K562 (cell line): Measurements from ENCODE around the gene EPOP. TPM values are rescaled to one million over a fixed set of nuclear protein-coding genes. Genes with fewer than 3 reads are reported as not detected.

ENCODE experiments used
- BMI1 ChIP-seq: fragments of 150-350 bp; IDR thresholded peaks from 2 replicates; pipeline ENCODE4 v1.6.1; 2014; ENCODE audit warnings: low read length
- CEBPB ChIP-seq: fragments of 450-650 bp; IDR thresholded peaks from 2 replicates; pipeline ENCODE4 v1.6.1; 2016; ENCODE audit warnings: missing genetic modification characterization, missing compliant biosample characterization
- CTBP1 ChIP-seq: fragments of 450-650 bp; IDR thresholded peaks from 2 replicates; pipeline ENCODE4 v1.6.1; 2016; ENCODE audit warnings: borderline replicate concordance
- JUND ChIP-seq, 2 experiments: IDR thresholded peaks; 2 replicates in 1 of 2; 3 replicates in 1 of 2; pipeline ENCODE4 v1.6.1; 2011; ENCODE audit warnings: borderline replicate concordance in 2 of 2, low read depth in 2 of 2, low read length in 2 of 2, improper control_type of control experiment in 1 of 2, missing biosample characterization in 1 of 2, missing genetic modification characterization in 1 of 2, missing genetic modification reagents in 1 of 2
- L3MBTL2 ChIP-seq: fragments of 450-650 bp; IDR thresholded peaks from 2 replicates; pipeline ENCODE4 v1.6.1; 2016; ENCODE audit warnings: mild to moderate bottlenecking, moderate library complexity
- MYC ChIP-seq, 2 experiments: fragments of 250-450 bp in 1 of 2; sonication (Bioruptor Pico) in 1 of 2; IDR thresholded peaks; 2 replicates each; pipeline versions ENCODE4 v1.5.1 to v1.6.1; 2012 to 2021; ENCODE audit warnings: low read depth in 2 of 2, borderline replicate concordance in 1 of 2, improper control_type of control experiment in 1 of 2, low read length in 1 of 2, mild to moderate bottlenecking in 1 of 2, moderate library complexity in 1 of 2
- RCOR1 ChIP-seq, 2 experiments: IDR thresholded peaks; 2 replicates each; pipeline ENCODE4 v1.6.1; 2012; ENCODE audit warnings: low read depth in 2 of 2, low read length in 2 of 2, borderline replicate concordance in 1 of 2, improper control_type of control experiment in 1 of 2
- polyA plus RNA-seq, 8 experiments: library from polyadenylated mRNA; depleted of rRNA in 4 of 8; stranded (reverse) in 5 of 8; unstranded in 3 of 8; fragments of >200 nt; fragmentation: Nextera tagmentation in 2 of 8; fragmentation: Illumina TruSeq in 1 of 8; extraction: Ambion mirVana in 2 of 8; extraction: Trizol in 1 of 8; gene quantifications; 2 replicates each; pipeline versions ENCODE4 v1.2.1 to v1.2.3, GENCODE V29; 2011 to 2014; ENCODE audit warnings: inconsistent platforms in 1 of 8, missing spikeins in 1 of 8
- total RNA-seq, 7 experiments: library from RNA; depleted of rRNA in 6 of 7; stranded (reverse); fragments of >200 nt in 6 of 7; fragmentation: Illumina TruSeq in 2 of 7; extraction: Trizol in 2 of 7; gene quantifications; 2 replicates each; pipeline versions ENCODE4 v1.2.1 to v1.2.3, GENCODE V29; 2011 to 2021; ENCODE audit warnings: low replicate concordance in 1 of 7
- TF ChIP-seq, protein P1 (sequence below): fragments of 450-650 bp; IDR thresholded peaks from 2 replicates; pipeline ENCODE4 v1.6.1; 2016; ENCODE audit warnings: mild to moderate bottlenecking, moderate library complexity
- TF ChIP-seq, protein P2 (sequence below), 3 experiments: IDR thresholded peaks in 2 of 3; conservative IDR thresholded peaks in 1 of 3; 2 replicates each; pipeline ENCODE4 v1.5.1; 2011 to 2012; ENCODE audit warnings: low read length in 3 of 3, mild to moderate bottlenecking in 3 of 3, control low read depth in 2 of 3, improper control_type of control experiment in 1 of 3, inconsistent platforms in 1 of 3, low read depth in 1 of 3, mixed read lengths in 1 of 3, moderate library complexity in 1 of 3; ENCODE audit not compliant: insufficient read depth in 2 of 3
- TF ChIP-seq, protein P3 (sequence below): fragments of 200-800 bp; sonication (Bioruptor generic); IDR thresholded peaks from 2 replicates; pipeline ENCODE4 v1.6.1; 2017; ENCODE audit warnings: missing genetic modification characterization, missing compliant biosample characterization

Gene EPOP
- total and polyA plus RNA-seq, 9 of the 15 experiments (the other 6 are each of a cell fraction or from before 2014, with no cell fraction given): 0.41 to 10.6 (median 4.6) TPM

DNA sequence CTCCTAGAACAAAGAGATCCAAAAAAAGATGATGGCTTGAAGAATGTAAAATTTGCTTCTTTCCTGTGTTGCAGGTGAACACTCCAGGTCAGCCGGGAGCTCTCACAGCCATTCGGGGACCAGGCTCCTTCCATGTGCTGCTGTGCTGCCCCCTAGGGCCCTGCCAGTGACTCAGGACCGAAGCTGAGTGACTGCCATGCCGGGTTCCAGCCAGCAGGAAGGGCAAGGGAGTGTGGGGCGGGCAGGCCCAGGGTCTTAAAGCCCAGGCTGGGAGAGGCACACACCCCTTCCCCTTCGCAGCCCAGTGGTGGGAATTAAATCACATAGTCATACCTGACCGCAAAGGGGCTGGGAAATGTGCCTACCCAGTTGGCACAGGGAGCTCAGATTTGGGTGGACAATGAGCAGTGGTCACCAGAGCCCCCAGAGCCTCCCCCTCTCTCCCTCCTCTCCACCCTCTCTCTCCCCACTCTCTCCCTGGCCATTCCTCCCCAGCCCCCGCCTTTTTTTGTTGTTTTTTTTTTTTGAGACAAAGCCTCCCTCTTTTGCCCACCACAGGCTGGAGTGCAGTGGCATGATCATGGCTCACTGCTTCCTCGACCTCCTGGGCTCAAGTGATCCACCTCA, 11.5 kb downstream of the EPOP start (continued):
- TF ChIP-seq, protein P1, sequence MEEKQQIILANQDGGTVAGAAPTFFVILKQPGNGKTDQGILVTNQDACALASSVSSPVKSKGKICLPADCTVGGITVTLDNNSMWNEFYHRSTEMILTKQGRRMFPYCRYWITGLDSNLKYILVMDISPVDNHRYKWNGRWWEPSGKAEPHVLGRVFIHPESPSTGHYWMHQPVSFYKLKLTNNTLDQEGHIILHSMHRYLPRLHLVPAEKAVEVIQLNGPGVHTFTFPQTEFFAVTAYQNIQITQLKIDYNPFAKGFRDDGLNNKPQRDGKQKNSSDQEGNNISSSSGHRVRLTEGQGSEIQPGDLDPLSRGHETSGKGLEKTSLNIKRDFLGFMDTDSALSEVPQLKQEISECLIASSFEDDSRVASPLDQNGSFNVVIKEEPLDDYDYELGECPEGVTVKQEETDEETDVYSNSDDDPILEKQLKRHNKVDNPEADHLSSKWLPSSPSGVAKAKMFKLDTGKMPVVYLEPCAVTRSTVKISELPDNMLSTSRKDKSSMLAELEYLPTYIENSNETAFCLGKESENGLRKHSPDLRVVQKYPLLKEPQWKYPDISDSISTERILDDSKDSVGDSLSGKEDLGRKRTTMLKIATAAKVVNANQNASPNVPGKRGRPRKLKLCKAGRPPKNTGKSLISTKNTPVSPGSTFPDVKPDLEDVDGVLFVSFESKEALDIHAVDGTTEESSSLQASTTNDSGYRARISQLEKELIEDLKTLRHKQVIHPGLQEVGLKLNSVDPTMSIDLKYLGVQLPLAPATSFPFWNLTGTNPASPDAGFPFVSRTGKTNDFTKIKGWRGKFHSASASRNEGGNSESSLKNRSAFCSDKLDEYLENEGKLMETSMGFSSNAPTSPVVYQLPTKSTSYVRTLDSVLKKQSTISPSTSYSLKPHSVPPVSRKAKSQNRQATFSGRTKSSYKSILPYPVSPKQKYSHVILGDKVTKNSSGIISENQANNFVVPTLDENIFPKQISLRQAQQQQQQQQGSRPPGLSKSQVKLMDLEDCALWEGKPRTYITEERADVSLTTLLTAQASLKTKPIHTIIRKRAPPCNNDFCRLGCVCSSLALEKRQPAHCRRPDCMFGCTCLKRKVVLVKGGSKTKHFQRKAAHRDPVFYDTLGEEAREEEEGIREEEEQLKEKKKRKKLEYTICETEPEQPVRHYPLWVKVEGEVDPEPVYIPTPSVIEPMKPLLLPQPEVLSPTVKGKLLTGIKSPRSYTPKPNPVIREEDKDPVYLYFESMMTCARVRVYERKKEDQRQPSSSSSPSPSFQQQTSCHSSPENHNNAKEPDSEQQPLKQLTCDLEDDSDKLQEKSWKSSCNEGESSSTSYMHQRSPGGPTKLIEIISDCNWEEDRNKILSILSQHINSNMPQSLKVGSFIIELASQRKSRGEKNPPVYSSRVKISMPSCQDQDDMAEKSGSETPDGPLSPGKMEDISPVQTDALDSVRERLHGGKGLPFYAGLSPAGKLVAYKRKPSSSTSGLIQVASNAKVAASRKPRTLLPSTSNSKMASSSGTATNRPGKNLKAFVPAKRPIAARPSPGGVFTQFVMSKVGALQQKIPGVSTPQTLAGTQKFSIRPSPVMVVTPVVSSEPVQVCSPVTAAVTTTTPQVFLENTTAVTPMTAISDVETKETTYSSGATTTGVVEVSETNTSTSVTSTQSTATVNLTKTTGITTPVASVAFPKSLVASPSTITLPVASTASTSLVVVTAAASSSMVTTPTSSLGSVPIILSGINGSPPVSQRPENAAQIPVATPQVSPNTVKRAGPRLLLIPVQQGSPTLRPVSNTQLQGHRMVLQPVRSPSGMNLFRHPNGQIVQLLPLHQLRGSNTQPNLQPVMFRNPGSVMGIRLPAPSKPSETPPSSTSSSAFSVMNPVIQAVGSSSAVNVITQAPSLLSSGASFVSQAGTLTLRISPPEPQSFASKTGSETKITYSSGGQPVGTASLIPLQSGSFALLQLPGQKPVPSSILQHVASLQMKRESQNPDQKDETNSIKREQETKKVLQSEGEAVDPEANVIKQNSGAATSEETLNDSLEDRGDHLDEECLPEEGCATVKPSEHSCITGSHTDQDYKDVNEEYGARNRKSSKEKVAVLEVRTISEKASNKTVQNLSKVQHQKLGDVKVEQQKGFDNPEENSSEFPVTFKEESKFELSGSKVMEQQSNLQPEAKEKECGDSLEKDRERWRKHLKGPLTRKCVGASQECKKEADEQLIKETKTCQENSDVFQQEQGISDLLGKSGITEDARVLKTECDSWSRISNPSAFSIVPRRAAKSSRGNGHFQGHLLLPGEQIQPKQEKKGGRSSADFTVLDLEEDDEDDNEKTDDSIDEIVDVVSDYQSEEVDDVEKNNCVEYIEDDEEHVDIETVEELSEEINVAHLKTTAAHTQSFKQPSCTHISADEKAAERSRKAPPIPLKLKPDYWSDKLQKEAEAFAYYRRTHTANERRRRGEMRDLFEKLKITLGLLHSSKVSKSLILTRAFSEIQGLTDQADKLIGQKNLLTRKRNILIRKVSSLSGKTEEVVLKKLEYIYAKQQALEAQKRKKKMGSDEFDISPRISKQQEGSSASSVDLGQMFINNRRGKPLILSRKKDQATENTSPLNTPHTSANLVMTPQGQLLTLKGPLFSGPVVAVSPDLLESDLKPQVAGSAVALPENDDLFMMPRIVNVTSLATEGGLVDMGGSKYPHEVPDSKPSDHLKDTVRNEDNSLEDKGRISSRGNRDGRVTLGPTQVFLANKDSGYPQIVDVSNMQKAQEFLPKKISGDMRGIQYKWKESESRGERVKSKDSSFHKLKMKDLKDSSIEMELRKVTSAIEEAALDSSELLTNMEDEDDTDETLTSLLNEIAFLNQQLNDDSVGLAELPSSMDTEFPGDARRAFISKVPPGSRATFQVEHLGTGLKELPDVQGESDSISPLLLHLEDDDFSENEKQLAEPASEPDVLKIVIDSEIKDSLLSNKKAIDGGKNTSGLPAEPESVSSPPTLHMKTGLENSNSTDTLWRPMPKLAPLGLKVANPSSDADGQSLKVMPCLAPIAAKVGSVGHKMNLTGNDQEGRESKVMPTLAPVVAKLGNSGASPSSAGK: peak; percentile 54
- TF ChIP-seq BMI1 (no peak), L3MBTL2 (peak; percentile 62), RCOR1 (IDR thresholded peaks at IDR 0.05; ENCODE audit: borderline replicate concordance in 1 of 2, low read depth in 2 of 2, low read length in 2 of 2) (0 out of 4 replicates have a peak, but pooled peaks of 1 of the 2 experiments have one; percentile 23), CTBP1 (peak; percentile 57; the same call in 1 of the 2 replicates), MYC (IDR thresholded peaks at IDR 0.05; ENCODE audit: low read depth, low read length) (peak; percentile 95), MYC (CRISPR knock-in tag; IDR thresholded peaks at IDR 0.05; ENCODE audit: borderline replicate concordance, low read depth) (no peak), JUND (IDR thresholded peaks at IDR 0.05; ENCODE audit: borderline replicate concordance, low read depth, low read length) (peak; percentile 52; the same call in 1 of the 2 replicates), JUND (tag; IDR thresholded peaks at IDR 0.05; ENCODE audit: borderline replicate concordance, low read depth, low read length) (no peak; the same call in 2 of the 3 replicates), CEBPB (no peak)
- TF ChIP-seq, protein P2, sequence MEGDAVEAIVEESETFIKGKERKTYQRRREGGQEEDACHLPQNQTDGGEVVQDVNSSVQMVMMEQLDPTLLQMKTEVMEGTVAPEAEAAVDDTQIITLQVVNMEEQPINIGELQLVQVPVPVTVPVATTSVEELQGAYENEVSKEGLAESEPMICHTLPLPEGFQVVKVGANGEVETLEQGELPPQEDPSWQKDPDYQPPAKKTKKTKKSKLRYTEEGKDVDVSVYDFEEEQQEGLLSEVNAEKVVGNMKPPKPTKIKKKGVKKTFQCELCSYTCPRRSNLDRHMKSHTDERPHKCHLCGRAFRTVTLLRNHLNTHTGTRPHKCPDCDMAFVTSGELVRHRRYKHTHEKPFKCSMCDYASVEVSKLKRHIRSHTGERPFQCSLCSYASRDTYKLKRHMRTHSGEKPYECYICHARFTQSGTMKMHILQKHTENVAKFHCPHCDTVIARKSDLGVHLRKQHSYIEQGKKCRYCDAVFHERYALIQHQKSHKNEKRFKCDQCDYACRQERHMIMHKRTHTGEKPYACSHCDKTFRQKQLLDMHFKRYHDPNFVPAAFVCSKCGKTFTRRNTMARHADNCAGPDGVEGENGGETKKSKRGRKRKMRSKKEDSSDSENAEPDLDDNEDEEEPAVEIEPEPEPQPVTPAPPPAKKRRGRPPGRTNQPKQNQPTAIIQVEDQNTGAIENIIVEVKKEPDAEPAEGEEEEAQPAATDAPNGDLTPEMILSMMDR (IDR thresholded peaks at IDR 0.05 in 2 of 3, conservative IDR thresholded peaks at IDR 0.05 in 1 of 3; ENCODE audit: insufficient read depth in 2 of 3, low read depth in 1 of 3, low read length in 3 of 3): peak; percentile 91 to 98 (median 94)
- TF ChIP-seq, protein P3, sequence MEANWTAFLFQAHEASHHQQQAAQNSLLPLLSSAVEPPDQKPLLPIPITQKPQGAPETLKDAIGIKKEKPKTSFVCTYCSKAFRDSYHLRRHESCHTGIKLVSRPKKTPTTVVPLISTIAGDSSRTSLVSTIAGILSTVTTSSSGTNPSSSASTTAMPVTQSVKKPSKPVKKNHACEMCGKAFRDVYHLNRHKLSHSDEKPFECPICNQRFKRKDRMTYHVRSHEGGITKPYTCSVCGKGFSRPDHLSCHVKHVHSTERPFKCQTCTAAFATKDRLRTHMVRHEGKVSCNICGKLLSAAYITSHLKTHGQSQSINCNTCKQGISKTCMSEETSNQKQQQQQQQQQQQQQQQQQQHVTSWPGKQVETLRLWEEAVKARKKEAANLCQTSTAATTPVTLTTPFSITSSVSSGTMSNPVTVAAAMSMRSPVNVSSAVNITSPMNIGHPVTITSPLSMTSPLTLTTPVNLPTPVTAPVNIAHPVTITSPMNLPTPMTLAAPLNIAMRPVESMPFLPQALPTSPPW: 0 out of 2 replicates have a peak, but pooled peaks have one; percentile 22
